Dendritic cell treated with granulocyte-macrophage colony-stimulating factor and Interleukin-4, amounts not matched to agents 40 ng/mL and 50 ng/mL, for 4 days (primary cell): ENCODE results near the gene GTPBP4.
"Not testable (repeated sequence)": the region's sequence is repeated elsewhere in the genome, so short reads cannot be mapped to it uniquely, and the experiment has no call there.

Source experiments
- H3K27ac Mint-ChIP-seq: one replicate; pipeline ENCODE4 v1.8.0; 2022; ENCODE audit warnings: mild to moderate bottlenecking, mixed read lengths
- H3K27me3 Mint-ChIP-seq: one replicate; pipeline ENCODE4 v1.8.0; 2022; ENCODE audit warnings: mild to moderate bottlenecking, mixed read lengths
- H3K36me3 Mint-ChIP-seq: one replicate; pipeline ENCODE4 v1.8.0; 2022; ENCODE audit warnings: low read depth, mixed read lengths
- H3K4me1 Mint-ChIP-seq: one replicate; pipeline ENCODE4 v1.8.0; 2022; ENCODE audit warnings: low read depth, mixed read lengths
- H3K4me3 Mint-ChIP-seq: one replicate; pipeline ENCODE4 v1.8.0; 2022; ENCODE audit warnings: mild to moderate bottlenecking, moderate library complexity, mixed read lengths
- H3K9me3 Mint-ChIP-seq: one replicate; pipeline ENCODE4 v1.8.0; 2022; ENCODE audit warnings: mixed read lengths
- intact Hi-C: fragments of 100-400 bp; cut with micrococcal nuclease; formaldehyde crosslinking; loops from one replicate; pipeline ENCODE4 v1.15.0; 2022

Gene GTPBP4

DNA sequence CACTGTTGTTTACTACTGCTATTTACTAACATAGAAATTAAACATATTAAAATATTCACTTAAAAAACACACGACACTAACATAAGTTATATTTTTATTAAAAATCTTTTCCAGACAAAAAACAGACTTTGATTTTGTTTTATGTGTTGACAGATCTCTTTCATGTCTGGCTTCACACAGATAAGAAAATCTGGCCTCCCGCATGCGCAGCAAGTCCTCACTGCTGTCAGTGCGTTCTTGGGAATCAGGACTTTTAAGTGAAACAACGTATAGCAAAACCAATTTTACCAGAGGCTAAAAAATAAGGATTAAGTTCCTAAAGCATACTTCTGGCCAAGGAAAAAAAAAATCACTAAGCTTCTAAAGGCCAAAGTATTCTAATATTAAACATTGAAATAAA lies 61.9 kb downstream of the GTPBP4 start:
- Mint-ChIP-seq H3K4me3 (peak overlapping the region; percentile 89), H3K27me3 (no peaks in the 10 kb centered on the region), H3K4me1 (peaks cover 56% of the 10 kb centered on the region), H3K27ac (peak overlapping the region; percentile 99), H3K36me3 (peaks cover 73% of the 10 kb centered on the region), H3K9me3 (no peaks in the 10 kb centered on the region)
- intact Hi-C loops, result no loop called here

DNA sequence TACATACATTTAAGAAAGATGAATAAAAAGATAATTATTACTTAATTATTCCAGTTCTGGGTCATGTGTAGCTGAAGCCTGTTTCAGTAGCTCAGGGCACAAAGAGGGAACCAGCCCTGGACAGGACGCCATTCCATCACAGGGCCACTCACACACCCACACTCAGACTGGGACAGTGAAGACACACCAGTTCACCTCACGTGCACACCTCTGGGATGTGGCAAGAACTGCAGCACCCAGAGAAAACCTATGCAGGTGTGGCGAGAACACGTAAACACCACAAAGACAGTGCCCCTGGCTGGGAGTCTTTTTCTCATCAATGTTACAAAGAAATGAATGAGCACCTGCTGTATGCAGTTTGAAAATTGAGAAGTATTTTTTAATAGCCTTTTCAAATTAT lies 62.3 kb downstream of the GTPBP4 start:
- Mint-ChIP-seq H3K4me1 (peaks cover 54% of the 10 kb centered on the region), H3K4me3 (peak overlapping the region; percentile 37)
- intact Hi-C loops, result no loop called here

DNA sequence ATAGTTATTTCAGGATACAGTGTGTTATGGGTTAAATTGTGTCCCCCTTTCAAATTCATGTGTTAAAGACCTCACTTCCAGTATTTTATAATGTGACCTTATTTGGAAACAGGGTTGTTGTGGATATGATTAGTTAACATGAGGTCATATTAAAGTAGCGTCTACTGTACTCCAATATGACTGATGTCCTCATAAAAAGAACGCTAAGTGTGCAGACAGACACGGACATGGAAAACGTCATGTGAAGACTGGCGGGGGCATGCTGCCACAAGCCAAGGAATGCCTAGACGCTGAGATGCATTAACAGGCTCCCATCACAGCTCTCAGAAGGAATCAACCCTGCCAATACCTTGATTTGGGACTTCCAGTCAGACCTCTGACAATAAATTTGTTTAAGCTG lies 66.5 kb downstream of the GTPBP4 start:
- Mint-ChIP-seq H3K9me3 (no peaks in the 10 kb centered on the region), H3K4me1 (peaks cover 54% of the 10 kb centered on the region), H3K27ac (peak overlapping the region; percentile 99), H3K27me3 (no peaks in the 10 kb centered on the region), H3K4me3 (peak overlapping the region; percentile 100), H3K36me3 (peaks cover 84% of the 10 kb centered on the region)
- intact Hi-C loops, result no loop called here

More for the DNA sequence above, 62.3 kb downstream of the GTPBP4 start:
- Mint-ChIP-seq H3K27ac (peak overlapping the region; percentile 99), H3K36me3 (peaks cover 73% of the 10 kb centered on the region), H3K9me3 (no peaks in the 10 kb centered on the region), H3K27me3 (no peaks in the 10 kb centered on the region)

DNA sequence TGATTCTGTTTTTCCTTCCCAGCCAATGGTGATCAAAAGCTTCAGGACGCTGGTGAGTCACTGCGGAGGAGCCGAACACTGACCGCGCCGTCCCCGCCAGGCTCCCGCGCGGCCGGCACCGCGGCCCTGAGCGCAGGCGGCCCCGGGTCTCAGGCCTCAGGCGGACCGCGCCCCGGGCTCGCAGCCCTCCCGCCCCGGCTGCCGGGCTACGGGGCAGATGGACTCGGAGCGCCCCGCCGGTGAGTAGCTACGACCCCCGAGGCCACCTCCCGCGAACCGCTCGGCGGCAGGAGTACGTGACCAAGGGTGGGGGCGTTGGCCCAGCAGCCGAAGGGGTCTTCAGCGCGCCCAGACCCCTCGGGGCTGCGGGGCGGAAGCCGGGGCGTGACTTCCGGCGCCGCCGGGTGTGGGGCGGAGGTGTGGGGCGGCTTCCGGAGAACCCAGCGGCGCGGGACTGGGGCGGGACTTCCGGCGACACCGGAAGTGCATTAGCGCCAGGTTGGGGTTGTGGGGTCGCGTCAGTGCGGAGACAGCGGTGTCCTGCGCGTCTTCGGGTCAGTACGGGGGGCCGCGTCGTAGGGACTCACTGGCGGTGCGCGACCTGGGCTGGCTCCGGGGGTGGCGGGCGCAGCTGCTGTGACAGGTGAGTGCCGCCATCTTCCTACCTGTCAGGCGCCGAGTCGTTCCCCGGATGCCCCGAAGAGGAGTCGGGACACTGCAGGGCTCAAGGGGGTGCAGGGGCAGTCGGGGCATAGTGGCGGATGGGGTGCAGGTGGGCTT lies 68.3 kb downstream of the GTPBP4 start, which contains the start of gene WDR37:
TSS of gene WDR37 (plus strand) at position 60 of the 780 bp plus-strand sequence. CDS start 15,771 bp downstream, outside the sequence.
- Mint-ChIP-seq H3K36me3 (peaks cover 91% of the 10 kb centered on the region), H3K27me3 (no peaks in the 10 kb centered on the region), H3K9me3 (no peaks in the 10 kb centered on the region), H3K4me1 (peaks cover 67% of the 10 kb centered on the region), H3K27ac (peak within 1 kb of the TSS; percentile 99), H3K4me3 (peak within 1 kb of the TSS; percentile 100)
- intact Hi-C loops, result loop anchor here (1.0 to 2.0 kb wide), 2 partner anchors 8 to 126 kb away; partner anchors contain the start of gene LARP4B

DNA sequence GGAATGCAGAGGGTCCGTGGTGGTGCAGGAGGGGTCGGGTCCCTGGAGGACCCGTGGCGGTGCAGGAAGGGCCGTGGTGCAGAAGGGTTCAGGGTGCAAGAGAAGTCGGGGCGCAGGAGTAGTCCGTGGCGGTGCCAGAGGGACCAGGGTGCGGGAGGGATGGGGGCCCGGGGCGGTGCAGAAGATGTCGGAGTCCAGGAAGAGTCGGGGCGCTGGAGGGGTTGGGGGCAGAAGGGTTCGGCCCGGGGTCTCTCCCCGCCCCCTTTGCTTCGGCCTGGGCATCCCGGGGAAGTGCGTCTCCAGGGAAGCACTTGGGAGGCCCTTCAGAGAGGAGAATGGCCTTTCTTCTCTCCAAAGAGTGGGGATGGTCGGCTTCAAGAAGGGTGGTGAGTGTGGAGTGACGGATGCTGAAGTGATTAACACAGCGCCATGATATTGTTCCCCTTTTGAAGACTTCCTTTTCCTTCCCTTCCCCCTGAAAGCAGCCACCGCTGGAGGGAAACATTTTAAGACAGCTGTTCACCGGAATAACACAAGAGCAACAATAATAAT lies 68.9 kb downstream of the GTPBP4 start:
- intact Hi-C loops, result loop anchor here (2.0 kb wide), 1 partner anchor 126 kb away; the partner anchor contains the start of gene LARP4B
- no peaks in the 10 kb centered on the region for H3K27me3 Mint-ChIP-seq
- no peaks in the 10 kb centered on the region for H3K9me3 Mint-ChIP-seq
- H3K36me3 Mint-ChIP-seq, result peaks cover 91% of the 10 kb centered on the region
- H3K4me3 Mint-ChIP-seq, result peak overlapping the region; percentile 100
- peak overlapping the region; percentile 99 for H3K27ac Mint-ChIP-seq
- H3K4me1 Mint-ChIP-seq, result peaks cover 66% of the 10 kb centered on the region

DNA sequence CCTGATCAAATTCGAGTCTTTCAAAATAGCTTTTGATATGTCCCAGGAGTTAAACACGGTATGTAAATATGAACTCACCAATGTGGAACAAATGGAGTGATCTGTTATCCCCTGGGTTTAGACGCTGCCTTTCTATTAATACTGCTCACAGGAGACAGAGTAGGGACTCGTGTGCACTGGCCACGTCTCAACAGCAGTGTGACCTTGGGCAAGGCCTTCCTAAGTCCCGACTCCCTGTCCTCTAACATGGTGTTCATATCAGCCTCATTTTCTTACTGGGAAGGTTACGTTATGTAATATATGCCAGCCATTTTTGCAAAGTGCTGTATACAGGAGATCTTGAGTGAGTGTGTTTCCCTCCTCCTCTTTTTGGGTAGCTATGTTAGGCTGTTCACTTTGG lies 69.8 kb downstream of the GTPBP4 start:
- H3K9me3 Mint-ChIP-seq, result no peaks in the 10 kb centered on the region
- H3K36me3 Mint-ChIP-seq, result peaks cover 91% of the 10 kb centered on the region
- H3K4me3 Mint-ChIP-seq, result peak overlapping the region; percentile 100
- H3K27me3 Mint-ChIP-seq, result no peaks in the 10 kb centered on the region
- intact Hi-C loops, result no loop called here
- peaks cover 65% of the 10 kb centered on the region for H3K4me1 Mint-ChIP-seq
- H3K27ac Mint-ChIP-seq, result peak overlapping the region; percentile 99

DNA sequence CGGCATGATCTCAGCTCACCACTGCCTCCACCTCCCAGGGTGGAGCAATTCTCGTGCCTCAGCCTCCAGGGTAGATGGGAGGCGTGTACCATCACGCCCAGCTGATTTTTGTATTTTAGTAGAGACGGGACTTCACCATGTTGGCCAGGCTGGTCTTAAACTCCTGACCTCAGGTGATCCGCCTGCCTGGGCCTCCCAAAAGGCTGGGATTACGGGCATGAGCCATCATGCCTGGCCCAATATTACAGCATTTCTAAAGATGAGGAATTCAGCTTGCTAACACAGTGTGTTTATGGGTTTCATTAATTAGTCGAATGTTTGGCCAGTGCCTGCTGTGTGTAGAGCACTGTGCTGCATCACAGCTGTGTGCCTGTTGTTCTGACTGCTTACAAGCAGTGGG lies 71.7 kb downstream of the GTPBP4 start:
- Mint-ChIP-seq H3K4me1 (peaks cover 59% of the 10 kb centered on the region), H3K27me3 (no peaks in the 10 kb centered on the region), H3K36me3 (peaks cover 91% of the 10 kb centered on the region), H3K27ac (no peak overlapping the region), H3K4me3 (no peak overlapping the region), H3K9me3 (no peaks in the 10 kb centered on the region)
- intact Hi-C loops, result no loop called here

DNA sequence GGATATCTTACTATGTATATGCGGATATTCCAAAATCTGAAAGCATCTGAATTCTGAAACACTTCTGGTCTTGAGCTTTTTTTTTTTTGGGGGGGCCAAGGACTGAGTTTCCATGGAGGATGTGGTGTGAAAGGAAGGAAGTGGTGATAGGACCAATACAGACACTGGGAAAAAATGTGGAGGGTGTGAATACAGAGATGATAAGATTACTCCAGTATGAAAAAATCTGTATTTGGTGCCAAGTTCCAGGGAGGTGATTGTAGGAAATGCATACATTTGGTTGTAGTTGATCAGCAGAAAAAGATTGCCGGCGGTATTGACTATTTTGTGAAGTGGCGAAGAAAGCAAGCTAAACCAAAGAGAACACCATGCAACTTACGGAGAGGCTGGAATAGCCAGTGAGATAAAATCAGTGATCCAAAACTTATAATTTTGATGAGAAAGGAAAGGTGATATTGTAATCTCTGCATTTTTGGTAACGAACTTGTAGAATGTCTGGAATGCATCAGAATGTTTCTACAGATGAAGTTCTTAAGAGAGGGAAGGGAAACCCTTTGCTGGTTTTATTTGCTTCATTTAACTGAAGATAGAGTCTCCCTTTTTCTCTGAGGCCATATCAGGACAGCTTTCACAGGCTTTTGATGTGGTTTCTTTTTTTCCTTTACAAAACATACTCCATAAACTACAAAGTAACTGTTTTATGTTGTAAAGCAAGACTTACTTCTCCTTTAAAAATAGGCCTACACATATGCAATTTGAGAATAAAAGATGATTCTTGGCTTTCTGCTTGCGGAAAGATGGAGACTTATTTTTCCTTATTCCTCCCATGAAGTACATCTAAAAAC lies 73.9 kb downstream of the GTPBP4 start:
- intact Hi-C loops, result no loop called here
- Mint-ChIP-seq H3K27ac (no peak overlapping the region), H3K4me3 (no peak overlapping the region), H3K9me3 (no peaks in the 10 kb centered on the region), H3K27me3 (no peaks in the 10 kb centered on the region), H3K4me1 (peaks cover 63% of the 10 kb centered on the region), H3K36me3 (peaks cover 92% of the 10 kb centered on the region)

DNA sequence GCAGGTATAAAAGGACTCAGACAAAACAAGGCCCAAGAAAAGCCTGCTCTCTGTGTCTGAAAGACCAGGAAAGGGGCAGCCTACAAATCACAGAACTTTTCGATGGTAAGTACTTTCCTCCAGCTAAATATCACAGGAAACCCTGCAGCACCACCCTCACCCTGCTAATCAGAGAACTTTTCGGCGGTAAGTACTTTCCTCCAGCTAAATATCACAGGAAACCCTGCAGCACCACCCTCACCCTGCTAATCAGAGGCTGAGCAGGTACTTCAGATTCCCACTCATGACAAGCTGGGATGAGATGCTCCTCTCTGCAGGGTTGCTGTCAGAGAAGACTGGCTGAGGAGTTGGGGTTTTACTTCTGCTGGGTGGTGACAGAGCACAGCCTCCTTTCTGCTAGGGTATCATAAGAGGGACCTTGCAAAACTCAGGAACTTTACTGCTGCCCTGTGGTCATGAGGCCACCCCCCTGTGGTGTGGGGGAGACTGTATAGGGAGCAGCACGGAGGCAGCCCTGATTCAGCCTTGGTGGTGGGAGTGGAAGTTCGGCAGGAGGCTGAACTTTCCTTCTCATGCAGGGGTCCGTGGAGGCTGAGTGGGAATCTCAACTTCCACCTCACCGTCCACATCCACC lies 75.1 kb downstream of the GTPBP4 start:
- intact Hi-C loops, result no loop called here
- H3K4me1 Mint-ChIP-seq, result peaks cover 67% of the 10 kb centered on the region
- no peaks in the 10 kb centered on the region for H3K9me3 Mint-ChIP-seq
- no peak overlapping the region for H3K4me3 Mint-ChIP-seq
- no peak overlapping the region for H3K27ac Mint-ChIP-seq
- H3K36me3 Mint-ChIP-seq, result peaks cover 89% of the 10 kb centered on the region
- no peaks in the 10 kb centered on the region for H3K27me3 Mint-ChIP-seq

DNA sequence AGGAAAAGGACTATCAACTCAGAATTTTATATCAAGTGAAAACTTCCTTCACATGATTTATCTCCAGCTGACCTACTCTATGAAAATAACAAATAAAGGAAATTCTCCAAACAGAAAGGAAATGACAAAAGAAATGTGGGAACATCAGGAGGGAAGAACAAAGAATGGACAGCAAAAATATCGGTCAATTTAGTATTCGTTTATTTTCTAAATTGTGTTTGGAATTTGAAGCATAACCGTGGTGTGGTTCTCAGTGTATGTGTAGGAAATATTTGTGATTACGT lies 76.7 kb downstream of the GTPBP4 start:
- Mint-ChIP-seq H3K9me3 (no peaks in the 10 kb centered on the region), H3K27me3 (no peaks in the 10 kb centered on the region), H3K36me3 (peaks cover 74% of the 10 kb centered on the region), H3K27ac (no peak overlapping the region), H3K4me1 (peaks cover 71% of the 10 kb centered on the region), H3K4me3 (no peak overlapping the region)
- intact Hi-C loops, result no loop called here

DNA sequence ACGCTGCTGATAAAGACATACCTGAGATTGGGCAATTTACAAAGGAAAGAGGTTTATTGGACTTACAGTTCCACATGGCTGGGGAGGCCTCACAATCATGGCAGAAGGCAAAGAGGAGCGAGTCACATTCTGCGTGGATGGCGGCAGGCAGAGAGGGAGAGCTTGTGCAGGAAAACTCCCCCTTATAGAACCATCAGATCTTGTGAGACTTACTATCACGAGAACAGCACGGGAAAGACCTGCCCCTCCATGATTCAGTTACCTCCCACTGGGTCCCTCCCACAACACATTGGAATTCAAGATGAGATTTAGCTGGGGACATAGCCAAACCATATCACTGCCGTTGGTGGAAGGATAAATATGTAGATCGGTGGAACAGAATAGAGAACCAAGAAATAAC lies 78.5 kb downstream of the GTPBP4 start:
- not testable (repeated sequence) for H3K9me3 Mint-ChIP-seq, H3K27ac Mint-ChIP-seq

DNA sequence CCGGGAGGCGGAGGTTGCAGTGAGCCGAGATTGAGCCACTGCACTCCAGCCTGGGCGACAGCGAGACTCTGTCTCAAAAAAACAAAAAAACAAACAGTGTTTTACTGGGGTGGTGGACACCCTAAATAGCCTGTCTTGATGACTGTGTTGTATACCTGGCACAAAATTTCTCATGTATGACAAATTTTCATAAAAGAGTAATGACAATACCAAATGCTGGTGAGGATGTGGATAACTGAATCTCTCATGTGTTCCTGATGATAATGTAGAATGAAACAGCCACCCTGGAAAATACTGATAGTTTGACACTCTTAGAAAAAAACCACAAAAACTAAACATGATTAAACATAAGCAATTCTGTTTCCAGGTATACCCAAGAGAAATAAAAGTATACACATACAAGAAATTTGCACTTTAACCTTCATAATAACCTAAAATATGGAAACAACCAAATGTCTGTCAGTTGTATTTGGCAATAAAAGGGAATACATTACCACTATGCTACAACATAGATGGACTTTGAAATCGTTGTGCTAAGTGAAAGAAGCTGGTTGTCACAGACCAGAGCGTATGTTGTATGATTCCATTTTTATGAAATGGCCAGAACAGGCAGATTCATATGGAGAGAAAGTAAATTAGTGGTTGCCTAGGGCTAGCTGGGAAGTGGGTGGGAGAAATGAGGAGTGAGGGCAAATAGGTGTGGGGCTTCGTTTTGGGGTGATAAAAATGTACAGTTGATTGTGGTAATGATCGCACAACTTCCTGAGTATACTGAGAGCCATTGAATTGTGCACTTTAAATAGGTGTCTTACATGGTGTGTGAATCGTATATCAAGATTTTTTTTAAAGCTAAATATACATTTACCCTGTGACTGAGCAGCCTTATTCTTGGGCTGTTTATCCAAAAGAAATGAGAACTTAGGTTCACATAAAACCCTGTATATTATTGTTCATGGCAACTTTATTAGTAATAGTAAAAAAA lies 80.4 kb downstream of the GTPBP4 start:
- intact Hi-C loops, result no loop called here
- peaks cover 64% of the 10 kb centered on the region for H3K36me3 Mint-ChIP-seq
- peaks cover 49% of the 10 kb centered on the region for H3K4me1 Mint-ChIP-seq
- H3K4me3 Mint-ChIP-seq, result no peak overlapping the region
- peak overlapping the region; percentile 50 for H3K27ac Mint-ChIP-seq
- no peaks in the 10 kb centered on the region for H3K9me3 Mint-ChIP-seq
- H3K27me3 Mint-ChIP-seq, result no peaks in the 10 kb centered on the region

More for the DNA sequence above, 78.5 kb downstream of the GTPBP4 start:
- Mint-ChIP-seq H3K4me1 (peaks cover 64% of the 10 kb centered on the region), H3K36me3 (peaks cover 68% of the 10 kb centered on the region)
- intact Hi-C loops, H3K4me3 Mint-ChIP-seq, H3K27me3 Mint-ChIP-seq: not testable (repeated sequence)
